Urothelium cell line (cell line): ENCODE results near the gene CLPSL1.

Experiments used
- DNase-seq: peaks from one replicate; pipeline ENCODE4 v3.0.0; 2011; ENCODE audit warnings: low spot score, mixed read lengths
- FAIRE-seq: peaks from 2 replicates; lab custom pipeline; 2011; peaks lifted over from hg19 to GRCh38; lab: Jason Lieb, UNC

The CLPSL1 gene

GRCh38 chr6:35795453-35796071 is 14.7 kb downstream of the CLPSL1 start:
- FAIRE-seq (peak; percentile 72), DNase-seq (no peak)

DNA sequence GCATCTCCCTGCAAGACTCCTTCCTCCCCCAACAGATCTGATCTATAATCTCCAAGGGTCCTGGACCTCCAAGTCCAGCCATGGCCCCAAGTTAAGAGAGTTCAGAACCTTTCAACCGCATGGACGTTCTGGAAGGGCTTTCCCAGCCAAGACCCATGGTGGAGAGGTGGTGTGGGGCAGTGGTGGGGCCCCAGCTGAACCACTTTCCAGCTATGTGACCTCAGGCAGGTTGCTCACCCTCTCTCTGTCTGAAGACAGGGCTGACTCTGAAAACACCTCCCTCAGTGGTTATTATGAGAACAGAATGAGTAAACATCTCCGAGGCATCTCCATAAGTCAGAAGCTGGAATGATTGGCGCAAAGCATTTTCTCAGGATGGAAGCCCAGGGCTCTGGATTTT is 15.4 kb downstream of the CLPSL1 start:
- DNase-seq, result no peak
- FAIRE-seq, result no peak

DNA sequence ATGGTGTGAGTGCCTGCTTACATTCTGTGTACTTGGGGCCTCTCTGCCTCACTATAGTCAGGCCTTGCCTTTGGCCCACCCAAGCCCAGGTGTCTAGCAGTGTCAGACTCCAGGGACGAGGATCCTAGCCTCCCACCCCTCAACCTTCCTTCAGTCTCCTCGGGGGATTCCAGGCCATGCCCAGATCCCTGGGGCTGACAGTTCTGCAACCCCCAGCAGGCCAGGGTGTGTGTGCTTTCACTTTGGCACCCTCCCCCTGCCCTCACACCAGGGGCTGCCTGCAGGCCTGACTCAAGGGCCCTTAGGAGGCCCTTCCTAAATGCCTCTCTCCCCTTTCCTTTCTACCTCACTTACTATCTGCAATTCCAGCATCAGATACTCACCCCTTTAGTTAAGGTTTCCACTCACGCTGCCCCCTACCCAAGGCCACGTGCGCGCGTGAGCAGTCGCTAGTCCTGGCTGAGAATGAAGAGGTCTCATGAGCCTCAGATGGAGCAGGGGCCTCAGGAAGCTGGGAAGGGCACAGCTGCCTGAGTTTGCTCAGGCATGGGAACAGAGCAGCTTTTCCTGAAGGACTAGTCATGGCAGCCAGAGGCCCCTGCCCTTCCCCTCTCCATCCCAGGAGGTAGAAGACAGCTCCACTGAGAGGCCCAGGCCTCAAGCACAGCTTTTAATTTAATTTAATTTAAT is 17.2 kb downstream of the CLPSL1 start:
- DNase-seq (no peak), FAIRE-seq (peak; percentile 72)

- FAIRE-seq (no peak), DNase-seq (no peak)
These were observed 17.9 kb downstream of the CLPSL1 start for GRCh38 chr6:35798706-35799105.

GRCh38 chr6:35801148-35801547 is 20.3 kb downstream of the CLPSL1 start:
- FAIRE-seq (no peak), DNase-seq (no peak)

GRCh38 chr6:35804996-35805736 is 24.3 kb downstream of the CLPSL1 start, which contains the start of gene LHFPL5:
Gene LHFPL5 (plus strand): TSS chr6:35805352. CDS start chr6:35805671, 319 bp downstream.
- FAIRE-seq, result no peak
- peak; percentile 91 for DNase-seq

GRCh38 chr6:35808688-35809087 is 27.9 kb downstream of the CLPSL1 start:
- FAIRE-seq (no peak), DNase-seq (no peak)

GRCh38 chr6:35809809-35810208 is 29.0 kb downstream of the CLPSL1 start:
- DNase-seq (no peak), FAIRE-seq (no peak)

- peak; percentile 67 for DNase-seq
These were observed 30.3 kb downstream of the CLPSL1 start for GRCh38 chr6:35810971-35811698.

DNA sequence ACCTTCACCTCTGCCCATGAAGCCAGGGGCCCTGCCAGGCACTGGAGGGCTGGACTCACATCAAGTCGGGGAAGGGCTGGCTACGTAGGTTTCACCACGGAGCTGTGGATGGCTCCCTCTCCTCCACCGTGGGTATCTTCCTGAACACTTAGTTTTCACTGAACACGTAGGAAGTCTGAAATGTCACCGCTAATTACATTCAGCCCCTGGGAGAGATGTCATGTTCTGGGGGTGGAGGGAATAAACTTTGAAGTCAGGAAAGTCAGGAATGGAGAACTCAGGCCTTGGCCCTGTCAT is 30.8 kb downstream of the CLPSL1 start:
- DNase-seq (no peak), FAIRE-seq (no peak)

More at GRCh38 chr6:35810971-35811698, 30.3 kb downstream of the CLPSL1 start:
- FAIRE-seq, result peak; percentile 67

GRCh38 chr6:35817515-35817914 is 36.7 kb downstream of the CLPSL1 start:
- DNase-seq (no peak), FAIRE-seq (no peak)

DNA sequence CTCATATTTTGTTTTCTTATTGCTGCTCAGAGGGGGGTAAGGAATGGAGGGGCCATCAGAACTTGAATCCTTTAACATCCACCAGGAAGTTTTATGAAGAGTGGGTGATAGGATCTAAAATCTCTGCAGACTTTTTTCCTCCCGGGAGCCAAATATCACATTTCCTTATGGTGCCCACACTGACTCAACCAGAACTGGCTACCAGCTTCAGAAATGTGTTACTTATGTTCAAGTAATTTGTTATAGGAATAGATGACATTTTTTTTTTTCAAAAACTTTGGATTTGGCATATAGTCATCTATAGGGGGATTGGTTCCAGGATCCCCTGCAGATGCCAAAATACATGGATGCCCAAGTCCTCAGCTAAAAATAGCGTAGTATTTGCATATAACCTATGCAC is 42.8 kb downstream of the CLPSL1 start:
- FAIRE-seq (no peak), DNase-seq (no peak)

DNA sequence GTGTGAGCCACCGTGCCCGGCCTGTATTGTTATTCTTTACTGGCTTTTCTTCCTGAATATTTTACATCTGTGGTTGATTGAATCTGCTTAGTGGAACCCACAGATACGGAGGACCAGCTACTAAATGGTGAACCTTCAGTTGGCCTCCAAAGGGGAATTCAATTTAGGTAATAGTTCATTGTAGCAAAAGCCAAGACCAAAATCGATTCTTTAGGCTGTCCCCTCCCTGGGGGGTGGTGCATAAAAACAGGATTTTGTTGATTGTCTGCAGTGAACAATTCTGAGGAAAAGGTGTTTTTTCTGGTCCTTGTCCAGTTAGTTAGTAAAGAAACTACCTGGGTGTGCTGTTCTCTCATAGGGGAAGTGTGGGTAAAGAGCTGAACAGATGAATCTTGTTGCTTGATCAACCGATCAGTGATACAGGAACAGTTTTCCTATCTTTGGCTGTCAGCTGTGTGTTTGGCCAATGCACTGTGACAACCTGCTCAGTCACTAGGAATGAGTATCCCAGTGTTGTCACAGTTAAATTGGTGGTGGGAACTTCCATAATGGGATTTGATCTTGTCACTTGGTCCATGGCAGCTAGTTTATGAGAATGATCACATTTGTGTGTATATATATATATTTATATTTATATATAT is 43.9 kb downstream of the CLPSL1 start:
- FAIRE-seq (no peak), DNase-seq (no peak)

DNA sequence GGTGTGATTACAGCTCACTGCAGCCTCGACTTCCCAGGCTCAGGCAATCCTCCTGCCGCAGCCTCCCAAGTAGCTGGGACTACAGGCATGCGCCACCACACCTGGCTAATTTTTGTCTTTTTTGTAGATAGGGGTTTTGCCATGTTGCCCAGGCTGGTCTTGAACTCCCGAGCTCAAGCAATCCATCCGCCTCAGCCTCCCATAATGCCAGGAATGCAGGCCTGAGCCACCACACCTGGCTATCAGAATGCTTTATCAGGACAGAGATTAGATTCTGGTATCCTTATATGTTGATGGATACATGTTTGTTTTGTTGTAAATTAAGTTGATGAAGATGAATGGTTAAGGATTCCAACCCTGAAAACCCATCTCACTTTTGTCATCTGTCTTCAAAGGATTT is 48.5 kb downstream of the CLPSL1 start:
- FAIRE-seq, result no peak
- no peak for DNase-seq

GRCh38 chr6:35831257-35832007 is 50.6 kb downstream of the CLPSL1 start:
- no peak for FAIRE-seq
- DNase-seq, result no peak

- FAIRE-seq (no peak), DNase-seq (no peak)
These were observed 52.7 kb downstream of the CLPSL1 start for GRCh38 chr6:35833536-35833935.
